HEK293 (cell line): ENCODE measurements around the gene PARD3B.

ENCODE experiments used
- CTCF ChIA-PET: fragments of 350-600 bp; formaldehyde crosslinking; extraction: SDS; loops from one replicate; lab custom pipeline; 2021; ENCODE audit warnings: antibody characterized with exemption; lab: Yijun Ruan, JAX
- POLR2A ChIA-PET: fragments of 300-600 bp; formaldehyde crosslinking; extraction: SDS; loops from one replicate; lab custom pipeline; 2020; ENCODE audit warnings: antibody characterized with exemption, inconsistent platforms; lab: Yijun Ruan, JAX
- H3K27ac ChIP-seq: fragments of 200-500 bp; sonication (Bioruptor generic); 2 replicates; pipeline ENCODE4 v1.5.1; 2014; ENCODE audit warnings: low read depth, low read length, control low read depth, inconsistent platforms; ENCODE audit errors: extremely low read depth
- H3K36me3 ChIP-seq, 2 experiments: fragments of 200-500 bp in 1 of 2; sonication (Bioruptor generic) in 1 of 2; 1 replicate in 1 of 2; 2 replicates in 1 of 2; pipeline ENCODE4 v1.5.1; 2014 to 2017; ENCODE audit warnings: inconsistent platforms in 2 of 2, low read length in 2 of 2; ENCODE audit not compliant: control insufficient read depth in 2 of 2, insufficient read depth in 1 of 2
- H3K4me1 ChIP-seq: fragments of 200-500 bp; sonication (Bioruptor generic); 2 replicates; pipeline ENCODE4 v1.5.1; 2014; ENCODE audit warnings: mild to moderate bottlenecking, low read length, inconsistent platforms; ENCODE audit not compliant: control insufficient read depth, insufficient read depth
- H3K4me3 ChIP-seq: 2 replicates; pipeline ENCODE4 v1.5.1; 2011; ENCODE audit warnings: low read depth, mild to moderate bottlenecking, control low read depth, low read length, moderate library complexity
- H3K9me3 ChIP-seq: fragments of 200-500 bp; sonication (Bioruptor generic); 2 replicates; pipeline ENCODE4 v1.5.1; 2014; ENCODE audit warnings: low read depth, low read length, inconsistent platforms; ENCODE audit not compliant: control insufficient read depth, insufficient read depth
- FEZF1 ChIP-seq: fragments of 450-650 bp; formaldehyde crosslinking; IDR thresholded peaks from 2 replicates; pipeline ENCODE4 v1.5.1; 2016; ENCODE audit warnings: missing biosample characterization, missing genetic modification characterization
- OVOL3 ChIP-seq: fragments of 450-650 bp; formaldehyde crosslinking; IDR thresholded peaks from 2 replicates; pipeline ENCODE4 v1.5.1; 2016; ENCODE audit warnings: missing biosample characterization, missing genetic modification characterization
- PRDM10 ChIP-seq: fragments of 450-650 bp; formaldehyde crosslinking; IDR thresholded peaks from 2 replicates; pipeline ENCODE4 v1.5.1; 2016; ENCODE audit warnings: missing biosample characterization, missing genetic modification characterization
- PRDM2 ChIP-seq: fragments of 450-650 bp; formaldehyde crosslinking; IDR thresholded peaks from 2 replicates; pipeline ENCODE4 v1.5.1; 2016; ENCODE audit warnings: missing biosample characterization, missing genetic modification characterization, borderline replicate concordance
- RBAK ChIP-seq: fragments of 450-650 bp; formaldehyde crosslinking; IDR thresholded peaks from 2 replicates; pipeline ENCODE4 v1.5.1; 2016; ENCODE audit warnings: missing biosample characterization, missing genetic modification characterization
- SCRT2 ChIP-seq: fragments of 450-650 bp; formaldehyde crosslinking; IDR thresholded peaks from 2 replicates; pipeline ENCODE4 v1.5.1; 2016; ENCODE audit warnings: missing biosample characterization, missing genetic modification characterization
- WT1 ChIP-seq: fragments of 450-650 bp; formaldehyde crosslinking; IDR thresholded peaks from 2 replicates; pipeline ENCODE4 v1.5.1; 2016; ENCODE audit warnings: missing biosample characterization, missing genetic modification characterization
- ZFP69B ChIP-seq: fragments of 450-650 bp; formaldehyde crosslinking; IDR thresholded peaks from 2 replicates; pipeline ENCODE4 v1.5.1; 2016; ENCODE audit warnings: missing biosample characterization, missing genetic modification characterization
- ZNF121 ChIP-seq: fragments of 450-650 bp; formaldehyde crosslinking; IDR thresholded peaks from 2 replicates; pipeline ENCODE4 v1.5.1; 2016; ENCODE audit warnings: missing biosample characterization, missing genetic modification characterization
- ZNF221 ChIP-seq: fragments of 450-650 bp; formaldehyde crosslinking; IDR thresholded peaks from 2 replicates; pipeline ENCODE4 v1.5.1; 2017; ENCODE audit warnings: missing biosample characterization, missing genetic modification characterization, borderline replicate concordance
- ZNF311 ChIP-seq: fragments of 450-650 bp; formaldehyde crosslinking; IDR thresholded peaks from 2 replicates; pipeline ENCODE4 v1.5.1; 2017; ENCODE audit warnings: missing biosample characterization, missing genetic modification characterization, borderline replicate concordance
- ZNF366 ChIP-seq: fragments of 450-650 bp; formaldehyde crosslinking; conservative IDR thresholded peaks from 2 replicates; pipeline ENCODE4 v1.5.1; 2016; ENCODE audit warnings: missing biosample characterization, missing genetic modification characterization
- ZNF398 ChIP-seq: fragments of 450-650 bp; formaldehyde crosslinking; IDR thresholded peaks from 2 replicates; pipeline ENCODE4 v1.5.1; 2017; ENCODE audit warnings: missing biosample characterization, missing genetic modification characterization
- ZNF404 ChIP-seq: fragments of 450-650 bp; formaldehyde crosslinking; IDR thresholded peaks from 2 replicates; pipeline ENCODE4 v1.5.1; 2017; ENCODE audit warnings: missing biosample characterization, missing genetic modification characterization
- ZNF558 ChIP-seq: fragments of 450-650 bp; formaldehyde crosslinking; IDR thresholded peaks from 2 replicates; pipeline ENCODE4 v1.5.1; 2016; ENCODE audit warnings: missing biosample characterization, missing genetic modification characterization
- ZNF791 ChIP-seq: fragments of 450-650 bp; formaldehyde crosslinking; IDR thresholded peaks from 2 replicates; pipeline ENCODE4 v1.5.1; 2016; ENCODE audit warnings: missing biosample characterization, missing genetic modification characterization
- ZNF792 ChIP-seq: fragments of 450-650 bp; formaldehyde crosslinking; IDR thresholded peaks from 2 replicates; pipeline ENCODE4 v1.5.1; 2016; ENCODE audit warnings: missing biosample characterization, missing genetic modification characterization
- TF ChIP-seq, protein P1 (sequence below): fragments of 450-650 bp; formaldehyde crosslinking; IDR thresholded peaks from 2 replicates; pipeline ENCODE4 v1.5.1; 2017; ENCODE audit warnings: missing biosample characterization, mild to moderate bottlenecking, missing genetic modification characterization, moderate library complexity
- TF ChIP-seq, protein P2 (sequence below): fragments of 450-650 bp; formaldehyde crosslinking; IDR thresholded peaks from 2 replicates; pipeline ENCODE4 v1.5.1; 2016; ENCODE audit warnings: missing biosample characterization, missing genetic modification characterization

The PARD3B gene

GRCh38 chr2:204611017-204611631 lies 65.8 kb downstream of the PARD3B start:
- TF ChIP-seq, protein P1, sequence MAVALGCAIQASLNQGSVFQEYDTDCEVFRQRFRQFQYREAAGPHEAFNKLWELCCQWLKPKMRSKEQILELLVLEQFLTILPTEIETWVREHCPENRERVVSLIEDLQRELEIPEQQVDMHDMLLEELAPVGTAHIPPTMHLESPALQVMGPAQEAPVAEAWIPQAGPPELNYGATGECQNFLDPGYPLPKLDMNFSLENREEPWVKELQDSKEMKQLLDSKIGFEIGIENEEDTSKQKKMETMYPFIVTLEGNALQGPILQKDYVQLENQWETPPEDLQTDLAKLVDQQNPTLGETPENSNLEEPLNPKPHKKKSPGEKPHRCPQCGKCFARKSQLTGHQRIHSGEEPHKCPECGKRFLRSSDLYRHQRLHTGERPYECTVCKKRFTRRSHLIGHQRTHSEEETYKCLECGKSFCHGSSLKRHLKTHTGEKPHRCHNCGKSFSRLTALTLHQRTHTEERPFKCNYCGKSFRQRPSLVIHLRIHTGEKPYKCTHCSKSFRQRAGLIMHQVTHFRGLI, result no peak
- TF ChIP-seq ZNF404, result no peak
- no peak for TF ChIP-seq RBAK (tag by site-specific recombination)
- no peak for TF ChIP-seq ZFP69B
- TF ChIP-seq PRDM10 (tag by site-specific recombination), result no peak
- no peak for TF ChIP-seq OVOL3 (tag by site-specific recombination)
- no peak for TF ChIP-seq ZNF366 (tag by site-specific recombination)
- TF ChIP-seq WT1, result no peak
- no peak for TF ChIP-seq PRDM2 (tag by site-specific recombination)
- TF ChIP-seq ZNF121 (tag by site-specific recombination), result no peak
- no peak for TF ChIP-seq ZNF792
- POLR2A ChIA-PET, result no interaction called here
- Histone ChIP-seq H3K4me1 (no peaks in the 10 kb centered on the region), H3K4me3 (no peak overlapping the region), H3K27ac (no peak overlapping the region), H3K9me3 (no peaks in the 10 kb centered on the region), H3K36me3 (no peaks in the 10 kb centered on the region)
- CTCF ChIA-PET, result no interaction called here

- Histone ChIP-seq H3K9me3 (no peaks in the 10 kb centered on the region), H3K36me3 (no peaks in the 10 kb centered on the region), H3K27ac (no peak overlapping the region), H3K4me3 (no peak overlapping the region), H3K4me1 (no peaks in the 10 kb centered on the region)
- TF ChIP-seq ZNF398, result no peak
- TF ChIP-seq SCRT2 (tag by site-specific recombination), result 0 out of 2 replicates have a peak, but pooled peaks have one; percentile 14
- no peak for TF ChIP-seq ZNF558
- TF ChIP-seq, protein P2, sequence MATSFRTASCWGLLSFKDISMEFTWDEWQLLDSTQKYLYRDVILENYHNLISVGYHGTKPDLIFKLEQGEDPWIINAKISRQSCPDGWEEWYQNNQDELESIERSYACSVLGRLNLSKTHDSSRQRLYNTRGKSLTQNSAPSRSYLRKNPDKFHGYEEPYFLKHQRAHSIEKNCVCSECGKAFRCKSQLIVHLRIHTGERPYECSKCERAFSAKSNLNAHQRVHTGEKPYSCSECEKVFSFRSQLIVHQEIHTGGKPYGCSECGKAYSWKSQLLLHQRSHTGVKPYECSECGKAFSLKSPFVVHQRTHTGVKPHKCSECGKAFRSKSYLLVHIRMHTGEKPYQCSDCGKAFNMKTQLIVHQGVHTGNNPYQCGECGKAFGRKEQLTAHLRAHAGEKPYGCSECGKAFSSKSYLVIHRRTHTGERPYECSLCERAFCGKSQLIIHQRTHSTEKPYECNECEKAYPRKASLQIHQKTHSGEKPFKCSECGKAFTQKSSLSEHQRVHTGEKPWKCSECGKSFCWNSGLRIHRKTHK, result no peak
- TF ChIP-seq ZNF311, result no peak
- TF ChIP-seq FEZF1 (tag by site-specific recombination), result no peak
- TF ChIP-seq ZNF791 (tag by site-specific recombination), result no peak
- TF ChIP-seq ZNF221 (tag by site-specific recombination), result no peak
- CTCF ChIA-PET, result interaction anchor here (0.7 kb wide), 1 partner anchor 81 kb away, joined by 3 read pairs; no protein-coding TSS in a partner anchor
- POLR2A ChIA-PET, result no interaction called here
Observed at GRCh38 chr2:204611764-204612163, 66.5 kb downstream of the PARD3B start.
